HEK293T (cell line): ENCODE measurements around the gene CCL26.
"Not testable (repeated sequence)": the region's sequence is repeated elsewhere in the genome, so short reads cannot be mapped to it uniquely, and the experiment has no call there.

Experiments
- CTCF ChIA-PET: fragments of 350-600 bp; formaldehyde crosslinking; extraction: SDS; loops from one replicate; lab custom pipeline; 2021; ENCODE audit warnings: antibody characterized with exemption, inconsistent platforms; lab: Yijun Ruan, JAX
- POLR2A ChIA-PET: fragments of 350-600 bp; formaldehyde crosslinking; extraction: SDS; loops from one replicate; lab custom pipeline; 2020; ENCODE audit warnings: antibody characterized with exemption, inconsistent platforms; lab: Yijun Ruan, JAX
- DNase-seq: peaks from one replicate; pipeline ENCODE4 v3.0.0; 2012; ENCODE audit warnings: mixed read lengths; ENCODE audit errors: extremely low spot score
- ARNT ChIP-seq: fragments of 450-650 bp; IDR thresholded peaks from 2 replicates; pipeline ENCODE4 v1.6.1; 2017; ENCODE audit warnings: mild to moderate bottlenecking
- BHLHE40 ChIP-seq: fragments of 450-650 bp; IDR thresholded peaks from 2 replicates; pipeline ENCODE4 v1.6.1; 2016; ENCODE audit warnings: mild to moderate bottlenecking, moderate library complexity, borderline replicate concordance
- CTBP1 ChIP-seq: fragments of 450-650 bp; IDR thresholded peaks from 2 replicates; pipeline ENCODE4 v1.6.1; 2016; ENCODE audit warnings: borderline replicate concordance
- ELF4 ChIP-seq: fragments of 450-650 bp; IDR thresholded peaks from 2 replicates; pipeline ENCODE4 v1.6.1; 2017; ENCODE audit warnings: antibody characterized with exemption
- FOXA1 ChIP-seq: fragments of 450-650 bp; IDR thresholded peaks from 2 replicates; pipeline ENCODE4 v1.6.1; 2016; ENCODE audit warnings: mild to moderate bottlenecking
- FOXK2 ChIP-seq: fragments of 450-650 bp; IDR thresholded peaks from 2 replicates; pipeline ENCODE4 v1.6.1; 2016; ENCODE audit warnings: mild to moderate bottlenecking
- FOXM1 ChIP-seq: fragments of 450-650 bp; IDR thresholded peaks from 2 replicates; pipeline ENCODE4 v1.6.1; 2017; ENCODE audit warnings: mild to moderate bottlenecking, borderline replicate concordance
- HDGF ChIP-seq: fragments of 450-650 bp; IDR thresholded peaks from 2 replicates; pipeline ENCODE4 v1.6.1; 2017; ENCODE audit warnings: antibody characterized with exemption, borderline replicate concordance
- L3MBTL2 ChIP-seq: fragments of 450-650 bp; conservative IDR thresholded peaks from 2 replicates; pipeline ENCODE4 v1.6.1; 2016; ENCODE audit warnings: mild to moderate bottlenecking
- LEF1 ChIP-seq: fragments of 450-650 bp; IDR thresholded peaks from 2 replicates; pipeline ENCODE4 v1.6.1; 2017; ENCODE audit warnings: mild to moderate bottlenecking, borderline replicate concordance
- NFRKB ChIP-seq: fragments of 450-650 bp; IDR thresholded peaks from 2 replicates; pipeline ENCODE4 v1.6.1; 2016; ENCODE audit warnings: mild to moderate bottlenecking, moderate library complexity
- PKNOX1 ChIP-seq: fragments of 450-650 bp; IDR thresholded peaks from 2 replicates; pipeline ENCODE4 v1.6.1; 2016
- SP1 ChIP-seq: fragments of 450-650 bp; IDR thresholded peaks from 2 replicates; pipeline ENCODE4 v1.6.1; 2017
- SUZ12 ChIP-seq: fragments of 450-650 bp; IDR thresholded peaks from 2 replicates; pipeline ENCODE4 v1.6.1; 2016; ENCODE audit warnings: mild to moderate bottlenecking
- TARDBP ChIP-seq: fragments of 450-650 bp; IDR thresholded peaks from 2 replicates; pipeline ENCODE4 v1.6.1; 2016
- ZNF384 ChIP-seq: fragments of 450-650 bp; IDR thresholded peaks from 2 replicates; pipeline ENCODE4 v1.6.1; 2016

The CCL26 gene

GRCh38 chr7:75773958-75774357 is 1.9 kb upstream of the CCL26 start:
- TF ChIP-seq PKNOX1: peak; percentile 81
- POLR2A ChIA-PET, CTCF ChIA-PET, DNase-seq: not testable (repeated sequence)

- DNase-seq: no peak
- ChIA-PET POLR2A (no interaction called here), CTCF (no interaction called here)
- TF ChIP-seq LEF1 (no peak), SUZ12 (no peak), PKNOX1 (no peak), ELF4 (no peak), NFRKB (no peak), BHLHE40 (no peak), L3MBTL2 (no peak), SP1 (no peak)
Observed at GRCh38 chr7:75771224-75771623, 787 bp downstream of the CCL26 start.

GRCh38 chr7:75762350-75762917 is 9.6 kb downstream of the CCL26 start:
- CTCF ChIA-PET: interaction anchor here (0.7 to 1.1 kb wide), 4 partner anchors 15 to 128 kb away, joined by 3 to 5 read pairs (median 3); no protein-coding TSS in a partner anchor
- DNase-seq: peak; percentile 73
- POLR2A ChIA-PET: interaction anchor here (0.8 kb wide), 1 partner anchor 23 kb away, joined by 3 read pairs; the partner anchor contains the start of gene HIP1
- TF ChIP-seq LEF1 (no peak), FOXK2 (no peak), BHLHE40 (no peak), NFRKB (no peak), TARDBP (no peak), FOXM1 (no peak), SP1 (no peak), L3MBTL2 (no peak), SUZ12 (no peak), CTBP1 (no peak), HDGF (no peak), FOXA1 (no peak), ELF4 (no peak), ZNF384 (no peak), ARNT (no peak), PKNOX1 (no peak)

- ChIA-PET POLR2A (interaction anchor here (0.8 kb wide), 1 partner anchor 23 kb away, joined by 3 read pairs; the partner anchor contains the start of gene HIP1), CTCF (interaction anchor here (0.6 to 0.7 kb wide), 2 partner anchors 16 kb away, joined by 3 read pairs; no protein-coding TSS in a partner anchor)
- not testable (repeated sequence) for DNase-seq
Observed at GRCh38 chr7:75761801-75762200, 10.2 kb downstream of the CCL26 start.

- ChIA-PET POLR2A (no interaction called here), CTCF (no interaction called here)
- no peak for DNase-seq
- TF ChIP-seq TARDBP (no peak), CTBP1 (no peak), L3MBTL2 (no peak), ELF4 (no peak), PKNOX1 (no peak), SP1 (no peak), ARNT (no peak), FOXM1 (no peak), FOXA1 (no peak), SUZ12 (no peak), NFRKB (no peak), ZNF384 (no peak), LEF1 (no peak), BHLHE40 (no peak), HDGF (no peak), FOXK2 (no peak)
Observed at GRCh38 chr7:75758491-75758890, 13.5 kb downstream of the CCL26 start.

GRCh38 chr7:75757860-75758259 is 14.2 kb downstream of the CCL26 start:
- TF ChIP-seq ZNF384: no peak
- TF ChIP-seq FOXA1: no peak
- no peak for TF ChIP-seq PKNOX1
- ChIA-PET CTCF (no interaction called here), POLR2A (no interaction called here)
- DNase-seq: no peak
